Rectal smooth muscle tissue (tissue), 1 donor: ENCODE results near the gene NDUFS4.
"Not testable (repeated sequence)": the region's sequence is repeated elsewhere in the genome, so short reads cannot be mapped to it uniquely, and the experiment has no call there.

Experiments used
- H3K27ac ChIP-seq: one replicate; pipeline ENCODE4 v1.7.0; 2013; ENCODE audit warnings: low read depth, low read length, inconsistent platforms
- H3K27me3 ChIP-seq: one replicate; pipeline ENCODE4 v1.7.0; 2013; ENCODE audit warnings: low read length; ENCODE audit not compliant: control insufficient read depth, insufficient read depth
- H3K36me3 ChIP-seq: one replicate; pipeline ENCODE4 v1.7.0; 2013; ENCODE audit warnings: low read length; ENCODE audit not compliant: control insufficient read depth, insufficient read depth
- H3K4me1 ChIP-seq: one replicate; pipeline ENCODE4 v1.7.0; 2013; ENCODE audit warnings: low read length; ENCODE audit not compliant: control insufficient read depth, insufficient read depth
- H3K4me3 ChIP-seq: one replicate; pipeline ENCODE4 v1.7.0; 2013; ENCODE audit warnings: low read length
- H3K9ac ChIP-seq: one replicate; pipeline ENCODE4 v1.7.0; 2013; ENCODE audit warnings: low read length

NDUFS4 gene

DNA sequence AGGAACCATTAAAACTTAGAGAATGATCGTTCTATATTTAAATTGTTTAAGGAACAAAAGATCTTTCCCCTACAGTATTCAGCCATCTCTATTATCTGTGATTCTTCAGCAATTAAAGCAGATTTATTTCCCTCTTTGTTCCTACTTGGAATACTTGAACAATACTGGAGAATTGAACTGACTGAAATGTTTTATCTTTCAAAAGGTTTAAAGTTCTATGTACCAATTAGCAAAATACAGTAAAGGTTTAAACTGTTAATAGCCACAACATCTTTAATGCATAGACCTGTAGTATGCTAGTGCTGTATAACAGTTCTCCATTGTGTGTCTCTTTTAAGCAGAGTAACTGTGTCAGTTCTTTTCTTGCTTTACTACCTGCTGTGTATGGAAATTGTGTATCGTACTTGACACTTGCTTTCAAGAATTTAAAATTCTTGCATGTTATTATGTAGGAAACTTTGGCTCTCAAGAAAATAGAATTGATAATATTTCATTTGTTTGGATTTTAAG is 54.0 kb downstream of the NDUFS4 start:
- H3K9ac ChIP-seq, result no peak overlapping the region
- H3K27me3 ChIP-seq, result no peaks in the 10 kb centered on the region
- H3K27ac ChIP-seq, result no peak overlapping the region
- peaks cover 2% of the 10 kb centered on the region for H3K4me1 ChIP-seq
- no peaks in the 10 kb centered on the region for H3K36me3 ChIP-seq
- H3K4me3 ChIP-seq, result no peak overlapping the region

DNA sequence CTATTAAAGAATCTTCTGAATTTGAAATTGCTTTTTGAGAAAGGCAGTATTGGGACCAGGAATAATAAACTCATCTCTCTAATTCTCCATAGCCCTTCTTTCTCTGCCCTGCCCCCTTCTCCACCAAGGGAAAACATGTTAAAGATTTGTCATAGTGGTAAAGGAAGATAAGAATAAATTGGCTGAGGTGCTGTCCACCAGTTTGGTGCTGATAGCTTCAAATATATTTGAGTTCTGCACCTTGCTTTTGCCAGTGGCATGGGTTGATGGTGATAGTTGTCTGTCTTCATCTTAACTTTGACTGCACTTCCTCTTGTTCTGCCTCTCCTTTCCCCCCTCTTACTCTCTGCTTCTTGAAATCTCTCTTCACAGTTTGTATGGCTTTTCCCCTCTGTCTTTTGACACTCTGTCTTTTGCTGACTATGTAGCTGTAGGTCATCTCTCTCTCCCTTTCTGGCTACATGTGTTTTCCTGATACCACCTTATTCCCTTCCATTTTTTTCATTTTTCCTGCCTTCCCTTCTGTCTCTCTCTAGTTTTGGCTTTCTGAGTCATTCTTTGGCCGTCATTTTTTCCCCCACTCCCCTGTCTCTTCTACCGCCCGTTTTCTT is 56.6 kb downstream of the NDUFS4 start:
- Histone ChIP-seq H3K4me3 (no peak overlapping the region), H3K9ac (no peak overlapping the region), H3K27me3 (no peaks in the 10 kb centered on the region), H3K36me3 (no peaks in the 10 kb centered on the region), H3K4me1 (no peaks in the 10 kb centered on the region), H3K27ac (no peak overlapping the region)

DNA sequence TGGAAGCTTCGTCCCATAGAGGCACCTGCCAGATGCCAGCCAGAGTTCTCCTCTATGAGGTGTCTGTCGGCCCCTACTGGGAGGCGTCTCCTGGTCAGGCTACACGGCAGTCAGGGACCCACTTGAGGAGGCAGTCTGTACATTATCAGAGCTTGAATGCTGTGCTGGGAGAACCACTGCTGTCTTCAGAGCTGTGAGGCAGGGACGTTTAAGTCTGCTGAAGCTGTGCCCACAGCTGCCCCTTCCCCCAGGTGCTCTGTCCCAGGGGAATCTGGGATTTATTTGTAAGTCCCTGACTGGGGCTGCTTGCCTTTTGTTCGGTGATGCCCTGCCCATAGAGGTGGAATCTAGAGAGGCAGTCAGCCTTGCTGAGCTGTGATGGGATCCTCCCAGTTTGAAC is 70.8 kb downstream of the NDUFS4 start:
- no peak overlapping the region for H3K9ac ChIP-seq
- no peaks in the 10 kb centered on the region for H3K27me3 ChIP-seq
- H3K36me3 ChIP-seq, result no peaks in the 10 kb centered on the region
- H3K4me3 ChIP-seq, result no peak overlapping the region
- H3K27ac ChIP-seq, result no peak overlapping the region
- no peaks in the 10 kb centered on the region for H3K4me1 ChIP-seq

DNA sequence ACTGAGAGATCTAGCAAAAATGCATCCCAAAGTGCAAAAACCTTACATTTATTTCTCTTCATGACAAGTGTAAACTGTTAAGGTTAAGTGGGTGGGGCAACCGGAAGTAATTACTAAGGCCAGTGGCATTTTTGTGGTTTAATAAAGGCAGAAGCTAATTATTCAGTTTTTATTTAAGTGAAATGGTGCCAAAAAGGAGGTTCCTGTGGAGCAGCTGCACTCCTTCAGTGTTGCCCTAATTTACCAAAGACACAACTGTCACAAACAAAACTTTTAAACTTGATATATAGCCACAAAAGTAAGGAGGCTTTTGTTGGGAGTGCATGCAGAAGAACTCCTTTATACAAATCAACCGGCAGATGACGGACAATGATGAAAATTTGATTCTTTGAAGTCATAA is 81.6 kb downstream of the NDUFS4 start:
- H3K27ac ChIP-seq, result no peak overlapping the region
- H3K4me1 ChIP-seq, result peaks cover 2% of the 10 kb centered on the region
- no peak overlapping the region for H3K9ac ChIP-seq
- no peaks in the 10 kb centered on the region for H3K36me3 ChIP-seq
- no peaks in the 10 kb centered on the region for H3K27me3 ChIP-seq
- no peak overlapping the region for H3K4me3 ChIP-seq

DNA sequence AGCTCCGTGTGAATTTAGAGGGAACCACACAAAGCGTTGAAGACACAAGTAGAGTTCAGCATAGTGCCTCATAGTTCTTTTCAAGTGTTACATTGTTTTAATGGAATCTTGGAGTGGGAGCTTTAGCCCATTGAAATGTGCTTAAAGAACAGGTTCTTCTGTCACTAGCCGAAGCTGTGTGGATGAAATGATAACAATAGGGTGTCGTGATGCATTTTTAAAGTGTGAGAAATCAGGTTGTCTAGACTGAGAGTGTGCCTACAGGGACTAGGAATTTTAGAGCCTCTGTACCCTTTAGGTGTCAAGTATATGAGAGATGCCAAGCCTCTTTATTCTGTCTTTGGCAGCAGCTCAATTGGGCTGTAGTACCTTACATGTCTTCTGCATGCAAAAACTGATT is 83.0 kb downstream of the NDUFS4 start:
- H3K27ac ChIP-seq, result no peak overlapping the region
- no peaks in the 10 kb centered on the region for H3K36me3 ChIP-seq
- no peak overlapping the region for H3K4me3 ChIP-seq
- H3K4me1 ChIP-seq, result peaks cover 2% of the 10 kb centered on the region
- no peak overlapping the region for H3K9ac ChIP-seq
- no peaks in the 10 kb centered on the region for H3K27me3 ChIP-seq

DNA sequence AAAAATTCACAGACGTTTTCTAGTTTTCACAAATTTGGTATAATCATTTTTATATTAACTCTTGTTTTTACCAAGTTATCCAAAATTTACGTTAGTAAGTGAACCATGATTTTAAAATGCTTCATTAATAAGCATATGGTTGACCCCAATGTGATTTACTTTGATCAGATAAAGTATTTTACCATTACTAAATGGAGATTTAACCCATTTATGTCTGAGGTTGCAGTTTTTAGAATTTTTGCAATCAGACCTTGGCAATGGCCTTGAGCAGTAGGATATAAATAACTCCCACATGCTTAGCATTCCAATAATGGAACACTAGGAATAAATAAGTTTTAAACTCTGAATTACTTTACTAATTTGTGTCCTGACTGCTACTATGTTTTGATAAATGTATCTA is 84.6 kb downstream of the NDUFS4 start:
- Histone ChIP-seq H3K27ac (no peak overlapping the region), H3K4me3 (no peak overlapping the region), H3K4me1 (peaks cover 2% of the 10 kb centered on the region), H3K36me3 (peaks cover 4% of the 10 kb centered on the region), H3K27me3 (no peaks in the 10 kb centered on the region), H3K9ac (no peak overlapping the region)

DNA sequence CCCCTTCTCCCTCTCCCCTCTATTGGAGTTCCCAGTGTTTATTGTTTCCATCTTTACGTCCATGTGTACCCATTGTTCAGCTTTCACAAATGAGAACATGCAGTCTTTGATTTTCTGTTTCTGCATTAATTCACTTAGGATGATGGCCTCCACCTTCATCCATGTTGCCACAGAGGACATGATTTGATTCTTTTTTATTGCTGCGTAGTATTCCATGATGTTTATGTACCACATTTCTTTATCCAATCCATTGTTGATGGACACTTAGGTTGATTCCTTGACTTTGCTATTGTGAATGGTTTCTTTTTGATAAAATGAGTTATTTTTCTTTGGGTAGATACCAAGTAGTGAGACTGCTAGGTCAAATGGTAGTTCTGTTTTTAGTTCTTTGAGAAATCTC is 88.9 kb downstream of the NDUFS4 start:
- H3K27me3 ChIP-seq, result no peaks in the 10 kb centered on the region
- peaks cover 2% of the 10 kb centered on the region for H3K4me1 ChIP-seq
- H3K36me3 ChIP-seq, result peaks cover 4% of the 10 kb centered on the region
- H3K9ac ChIP-seq, result no peak overlapping the region
- H3K4me3 ChIP-seq, result no peak overlapping the region
- no peak overlapping the region for H3K27ac ChIP-seq

DNA sequence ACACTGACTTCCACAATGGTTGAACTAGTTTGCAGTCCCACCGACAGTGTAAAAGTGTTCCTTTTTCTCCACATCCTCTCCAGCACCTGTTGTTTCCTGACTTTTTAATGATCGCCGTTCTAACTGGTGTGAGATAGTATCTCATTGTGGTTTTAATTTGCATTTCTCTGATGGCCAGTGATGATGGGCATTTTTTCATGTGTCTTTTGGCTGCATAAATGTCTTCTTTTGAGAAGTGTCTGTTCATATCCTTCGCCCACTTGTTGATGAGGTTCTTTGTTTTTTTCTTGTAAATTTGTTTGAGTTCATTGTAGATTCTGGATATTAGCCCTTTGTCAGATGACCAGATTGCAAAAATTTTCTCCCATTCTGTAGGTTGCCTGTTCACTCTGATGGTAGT is 100.1 kb downstream of the NDUFS4 start:
- not testable (repeated sequence) for H3K27ac ChIP-seq, H3K9ac ChIP-seq, H3K4me1 ChIP-seq, H3K36me3 ChIP-seq, H3K4me3 ChIP-seq, H3K27me3 ChIP-seq

DNA sequence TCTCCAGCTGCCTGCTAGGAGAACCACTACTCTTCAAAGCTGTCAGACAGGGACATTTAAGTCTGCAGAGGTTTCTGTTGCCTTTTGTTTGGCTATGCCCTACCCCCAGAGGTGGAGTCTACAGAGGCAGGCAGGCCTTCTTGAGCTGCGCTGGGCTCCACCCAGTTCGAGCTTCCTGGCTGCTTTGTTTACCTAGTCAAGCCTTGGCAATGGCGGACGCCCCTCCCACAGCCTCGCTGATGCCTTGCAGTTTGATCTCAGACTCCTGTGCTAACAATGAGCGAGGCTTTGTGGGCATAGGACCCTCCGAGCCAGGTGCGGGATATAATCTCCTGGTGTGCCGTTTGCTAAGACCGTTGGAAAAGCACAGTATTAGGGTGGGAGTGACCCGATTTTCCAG is 104.9 kb downstream of the NDUFS4 start:
- H3K4me1 ChIP-seq, H3K9ac ChIP-seq, H3K4me3 ChIP-seq, H3K36me3 ChIP-seq, H3K27ac ChIP-seq, H3K27me3 ChIP-seq: not testable (repeated sequence)

DNA sequence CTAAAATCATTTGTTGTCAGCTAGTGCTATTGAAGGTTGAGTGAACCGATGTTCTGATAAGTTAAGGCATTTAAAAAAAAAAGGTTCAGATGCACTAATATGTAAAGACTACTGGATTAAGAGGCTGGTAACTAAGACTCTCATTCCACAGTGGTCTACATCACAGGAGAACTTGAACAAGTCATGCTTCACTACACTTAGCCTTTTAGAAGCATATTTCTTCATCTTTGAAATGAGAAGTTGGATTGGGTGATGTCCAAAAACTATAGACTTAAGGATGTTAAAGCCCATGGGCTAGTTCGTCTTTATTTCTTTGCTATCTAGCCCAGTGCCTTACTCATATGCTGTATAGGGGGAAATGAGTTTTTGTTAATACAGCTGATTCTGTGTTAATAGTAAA is 107.2 kb downstream of the NDUFS4 start:
- Histone ChIP-seq H3K36me3 (no peaks in the 10 kb centered on the region), H3K4me3 (no peak overlapping the region), H3K27ac (no peak overlapping the region), H3K9ac (no peak overlapping the region), H3K27me3 (no peaks in the 10 kb centered on the region), H3K4me1 (no peaks in the 10 kb centered on the region)

DNA sequence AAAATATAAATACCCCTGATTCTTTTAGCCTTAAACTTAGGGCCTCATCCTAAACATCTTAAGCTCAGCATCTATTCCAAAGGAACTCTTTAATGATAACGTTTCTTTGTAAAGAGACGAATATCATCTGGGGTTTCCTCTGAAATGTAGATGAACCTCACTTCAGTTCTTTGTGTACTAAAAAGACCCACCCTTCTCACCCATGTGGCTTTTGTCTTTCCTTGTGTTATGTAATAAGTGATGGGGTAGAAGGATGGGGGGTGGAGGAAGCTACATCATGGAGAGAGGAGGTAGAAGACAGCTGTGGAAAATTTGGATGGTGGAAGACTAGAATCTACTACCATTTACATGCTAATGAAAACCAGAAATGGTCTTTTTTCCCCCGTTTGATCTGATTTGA is 111.0 kb downstream of the NDUFS4 start:
- H3K9ac ChIP-seq, result no peak overlapping the region
- no peak overlapping the region for H3K27ac ChIP-seq
- H3K27me3 ChIP-seq, result no peaks in the 10 kb centered on the region
- no peaks in the 10 kb centered on the region for H3K4me1 ChIP-seq
- H3K4me3 ChIP-seq, result no peak overlapping the region
- no peaks in the 10 kb centered on the region for H3K36me3 ChIP-seq

DNA sequence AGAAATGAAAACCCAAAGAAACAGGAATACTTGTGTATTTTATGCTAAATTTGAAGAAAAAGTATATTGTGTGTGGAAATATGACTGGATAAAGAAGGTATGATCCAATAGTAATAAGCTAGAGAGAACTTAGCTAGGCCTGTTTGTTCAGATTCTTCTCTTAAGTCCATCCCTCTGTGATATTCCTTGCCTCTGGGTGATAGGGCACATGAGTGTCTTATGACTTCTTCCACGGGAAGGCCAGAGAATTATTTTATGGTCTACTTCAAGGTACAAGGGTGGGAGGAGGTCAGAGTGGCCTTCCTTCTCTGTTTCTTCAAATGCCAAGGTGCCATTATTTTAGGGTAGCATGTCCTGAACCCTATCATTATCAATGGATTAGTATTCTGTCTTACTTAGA is 113.7 kb downstream of the NDUFS4 start:
- Histone ChIP-seq H3K4me3 (no peak overlapping the region), H3K27me3 (no peaks in the 10 kb centered on the region), H3K4me1 (no peaks in the 10 kb centered on the region), H3K27ac (no peak overlapping the region), H3K36me3 (no peaks in the 10 kb centered on the region), H3K9ac (no peak overlapping the region)

DNA sequence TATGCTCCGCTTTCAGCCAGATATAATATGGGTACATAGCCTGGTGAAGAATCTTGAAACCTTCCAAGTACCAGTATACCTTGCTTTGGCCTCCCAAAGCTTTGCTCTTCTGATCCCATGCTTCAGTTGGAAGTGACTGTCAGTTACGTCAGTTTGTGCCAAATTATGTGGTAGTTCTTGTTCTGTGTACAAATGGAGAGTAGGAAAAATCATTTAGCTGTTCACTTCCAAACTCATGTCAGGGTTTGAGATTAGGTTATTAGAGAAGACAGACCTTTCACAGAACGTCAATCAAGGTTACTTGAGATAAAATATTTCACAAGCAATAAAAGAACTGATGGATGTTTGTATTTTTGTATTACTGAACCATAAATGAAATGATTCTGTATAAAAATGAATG is 117.2 kb downstream of the NDUFS4 start:
- Histone ChIP-seq H3K36me3 (no peaks in the 10 kb centered on the region), H3K4me1 (no peaks in the 10 kb centered on the region), H3K4me3 (no peak overlapping the region), H3K27ac (no peak overlapping the region), H3K9ac (no peak overlapping the region), H3K27me3 (no peaks in the 10 kb centered on the region)
